HG03558 (cell line): ENCODE results near the gene BIN2.
"Not testable (repeated sequence)": the region's sequence is repeated elsewhere in the genome, so short reads cannot be mapped to it uniquely, and the experiment has no call there.

ENCODE experiments used
- ATAC-seq: cut with Tn5 transposase; IDR thresholded peaks from one replicate; pipeline ENCODE4 v1.9.1; 2021; ENCODE audit warnings: moderate number of reproducible peaks; ENCODE audit not compliant: unreplicated experiment; ENCODE audit errors: extremely low read depth

The BIN2 gene

GRCh38 chr12:51348116-51348515 lies 24.1 kb upstream of the BIN2 start:
- no peak for ATAC-seq

DNA sequence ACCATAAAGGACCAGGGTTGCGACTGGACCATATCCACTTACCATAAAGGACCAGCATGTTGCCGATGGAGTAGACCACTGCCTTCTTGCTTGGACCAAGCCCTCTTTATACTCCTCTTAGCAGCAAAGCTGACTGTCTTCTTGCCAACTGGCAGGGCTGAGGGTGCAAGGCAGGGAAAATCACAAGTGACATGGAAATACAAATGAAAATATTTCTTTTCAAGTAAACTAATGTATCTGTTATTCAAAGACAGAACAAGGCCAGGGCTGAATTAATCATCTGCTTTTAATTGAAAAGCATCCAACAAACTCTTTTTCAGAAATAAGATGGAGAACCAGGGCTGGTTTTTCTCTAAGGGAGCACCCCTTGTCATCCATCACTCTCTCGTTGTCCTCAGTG lies 22.6 kb upstream of the BIN2 start, which contains the start of gene CELA1:
TSS of gene CELA1 (minus strand) at position 99 of the 400 bp plus-strand sequence. CDS start at position 58, 41 bp downstream.
- ATAC-seq, result no peak

DNA sequence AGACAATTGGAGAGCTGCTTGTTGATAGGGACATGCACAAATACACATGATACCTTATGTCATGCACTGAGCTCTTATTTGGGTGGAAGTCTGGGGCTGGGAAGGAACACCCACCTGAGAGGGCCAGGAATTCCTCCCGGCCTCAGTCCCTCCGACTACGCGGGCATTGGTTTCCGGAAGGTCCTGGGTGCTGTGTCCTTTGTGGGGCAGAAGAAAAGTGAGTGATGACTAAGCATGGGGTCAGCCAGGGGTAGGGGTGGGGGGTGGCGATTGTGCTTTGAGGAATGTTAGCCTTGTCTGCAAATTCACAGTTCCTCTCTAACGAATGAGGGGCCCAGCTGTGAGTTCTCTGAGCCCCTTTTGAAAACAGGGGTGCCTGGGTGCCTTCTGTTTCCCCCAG lies 21.7 kb upstream of the BIN2 start:
- ATAC-seq, result no peak

GRCh38 chr12:51343201-51343600 lies 19.2 kb upstream of the BIN2 start:
- ATAC-seq, result no peak

- no peak for ATAC-seq
Measured at GRCh38 chr12:51342416-51342815, 18.4 kb upstream of the BIN2 start.

GRCh38 chr12:51341251-51342007 lies 17.5 kb upstream of the BIN2 start:
- no peak for ATAC-seq

DNA sequence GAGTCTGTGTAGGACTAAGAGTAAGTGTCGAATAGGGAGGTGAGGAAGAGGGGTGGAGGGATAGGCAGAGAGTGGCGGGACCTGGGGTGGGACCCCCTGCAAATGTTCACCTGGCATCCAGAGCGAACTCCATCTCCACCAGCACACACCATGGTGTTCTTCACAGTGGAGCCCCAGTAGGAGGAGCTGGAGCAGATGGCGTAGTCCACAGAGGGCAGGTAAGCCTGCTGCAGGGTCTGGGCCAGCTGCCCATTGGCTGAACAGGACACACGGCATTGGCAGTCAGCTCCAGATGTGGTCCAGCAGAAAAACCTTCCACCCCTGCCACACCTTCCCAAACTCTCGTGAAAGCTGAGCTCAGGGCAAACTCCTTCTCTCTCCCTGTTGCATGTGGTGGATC lies 15.8 kb upstream of the BIN2 start:
- no peak for ATAC-seq

GRCh38 chr12:51337336-51337735 lies 13.4 kb upstream of the BIN2 start:
- not testable (repeated sequence) for ATAC-seq

- ATAC-seq, result no peak
Measured at GRCh38 chr12:51335931-51336330, 12.0 kb upstream of the BIN2 start.

GRCh38 chr12:51334764-51335163 lies 10.8 kb upstream of the BIN2 start:
- ATAC-seq, result no peak

DNA sequence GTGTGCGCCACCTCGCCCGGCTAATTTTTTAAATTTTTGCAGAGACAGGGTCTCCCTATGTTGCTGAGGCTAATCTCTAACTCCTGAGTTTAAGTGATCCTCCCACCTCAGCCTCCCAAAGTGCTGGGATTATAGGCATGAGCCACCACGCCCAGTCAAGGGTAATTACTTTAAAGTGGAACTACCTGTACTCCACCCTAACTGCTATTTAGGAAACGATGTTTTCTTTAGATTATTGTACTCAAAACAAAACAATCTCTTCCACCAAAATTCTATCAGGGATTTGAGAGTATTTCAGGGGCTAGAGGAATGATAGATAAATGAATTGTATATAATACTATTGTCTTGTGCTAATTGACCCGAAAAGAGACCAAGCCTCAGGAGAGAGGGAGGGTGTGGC lies 9.6 kb upstream of the BIN2 start:
- no peak for ATAC-seq

DNA sequence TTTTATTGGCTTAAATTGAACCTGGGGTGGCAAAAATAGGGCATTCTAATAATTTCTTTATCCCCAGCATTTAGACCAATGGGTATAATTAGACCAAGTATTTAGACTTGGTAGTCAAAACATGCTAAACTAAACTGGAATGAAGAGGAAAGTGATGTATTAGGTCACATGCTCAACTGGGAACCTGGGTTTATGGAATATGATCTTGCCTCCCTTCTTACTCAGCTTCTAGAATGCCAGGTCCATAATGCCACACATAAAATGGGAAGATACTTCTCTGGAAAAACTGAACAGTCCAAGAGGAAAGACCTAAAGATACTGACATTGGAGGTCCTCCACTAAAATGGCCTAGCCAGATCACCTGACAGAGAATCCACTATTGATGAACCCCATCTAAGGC lies 6.2 kb upstream of the BIN2 start:
- ATAC-seq, result no peak

DNA sequence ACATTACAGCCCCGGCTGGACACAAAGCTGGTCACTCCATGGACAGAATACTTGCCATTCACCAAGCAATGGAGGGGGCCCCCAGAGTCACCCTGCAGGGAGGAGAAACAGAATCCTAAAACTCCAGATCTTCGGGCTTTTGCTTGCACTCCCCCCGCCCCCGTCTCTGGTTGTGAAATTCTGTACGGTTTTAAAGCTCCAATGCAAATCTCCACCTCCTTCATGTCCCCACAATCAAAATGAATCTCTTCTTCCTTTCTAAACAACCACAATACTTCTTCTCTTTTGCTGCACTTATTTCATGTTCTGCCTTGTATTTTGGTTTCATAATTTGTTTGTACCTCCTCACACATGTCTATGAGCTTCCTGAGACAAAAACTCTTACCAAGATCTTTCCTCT lies 5.8 kb upstream of the BIN2 start:
- no peak for ATAC-seq

DNA sequence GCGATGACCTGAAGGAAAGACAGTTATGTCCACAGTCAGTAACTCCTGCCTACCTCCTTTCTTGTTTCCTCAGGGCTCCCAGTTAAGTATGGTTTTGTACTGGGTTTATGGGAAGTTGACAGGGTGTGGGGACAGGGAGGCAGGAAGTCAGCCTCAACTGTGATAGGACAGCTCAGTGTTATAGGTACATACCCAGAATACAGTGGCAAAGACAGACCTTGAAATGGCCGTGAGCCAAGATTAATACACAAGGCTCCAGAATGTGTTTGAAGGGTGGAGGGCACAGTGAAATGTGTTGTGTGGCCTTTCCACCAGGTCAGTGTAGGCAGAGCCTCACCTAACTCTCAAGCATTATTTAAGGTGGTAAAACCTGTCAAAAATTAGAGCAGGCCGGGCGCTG lies 4.6 kb upstream of the BIN2 start:
- ATAC-seq, result no peak

DNA sequence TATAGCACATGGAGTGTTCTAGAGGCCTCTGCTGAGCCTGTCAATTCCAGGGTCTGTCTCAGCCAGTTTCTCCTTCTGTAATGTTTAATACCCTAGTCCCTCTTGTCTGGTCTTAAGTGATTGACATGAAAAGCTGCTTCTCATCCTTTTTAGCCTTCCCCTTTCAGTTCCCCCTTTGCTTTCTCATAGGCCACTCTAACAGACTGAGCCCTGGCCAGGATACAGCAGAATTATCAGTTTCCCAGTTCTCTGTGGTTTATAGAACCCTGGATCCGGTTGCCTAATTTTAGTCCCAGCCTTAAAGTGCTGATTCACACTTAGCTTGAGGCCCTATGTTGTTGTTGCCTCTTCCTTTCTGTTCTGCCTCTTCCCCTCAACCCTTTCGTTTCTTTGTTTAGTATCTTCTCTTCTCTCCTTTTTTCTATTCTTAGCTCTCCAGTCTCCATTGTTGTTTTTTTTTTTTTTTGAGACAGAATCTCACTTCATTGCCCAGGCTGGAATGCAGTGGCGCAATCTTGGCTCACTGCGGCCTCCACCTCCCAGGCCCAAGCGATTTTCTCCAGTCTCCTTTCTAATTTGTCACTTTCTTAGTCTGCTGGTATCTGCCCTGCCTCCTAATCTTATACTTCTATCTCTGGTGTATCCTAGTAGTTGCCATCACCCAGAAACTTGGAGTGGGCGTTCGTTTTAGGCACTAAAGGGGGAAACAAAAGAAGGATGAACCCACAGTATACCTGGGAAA lies 2.9 kb upstream of the BIN2 start:
- no peak for ATAC-seq

GRCh38 chr12:51324953-51325352 lies 979 bp upstream of the BIN2 start:
- ATAC-seq, result no peak

GRCh38 chr12:51323317-51323960 lies 535 bp downstream of the BIN2 start:
- no peak for ATAC-seq

DNA sequence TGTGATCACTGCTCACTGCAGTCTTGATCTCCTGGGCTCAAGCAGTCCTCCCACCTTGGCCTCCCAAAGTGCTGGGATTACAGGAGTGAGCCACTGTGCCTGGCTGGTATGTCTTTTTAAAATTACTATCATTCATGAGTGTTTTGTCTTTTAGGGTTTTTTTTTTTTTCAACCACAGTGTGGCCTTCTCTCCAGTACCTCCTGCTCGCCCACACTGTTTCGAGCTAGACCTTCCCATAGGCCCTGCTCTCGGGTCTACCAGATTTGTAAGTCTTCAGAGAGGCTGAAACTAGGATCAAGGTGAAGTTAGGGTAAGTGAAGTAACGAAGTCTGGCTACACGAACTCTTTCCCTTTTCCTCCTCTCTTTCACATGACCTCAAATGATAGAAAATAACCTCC lies 1.5 kb downstream of the BIN2 start:
- no peak for ATAC-seq

- no peak for ATAC-seq
Measured at GRCh38 chr12:51321882-51322281, 2.1 kb downstream of the BIN2 start.

GRCh38 chr12:51320695-51321320 lies 3.2 kb downstream of the BIN2 start:
- no peak for ATAC-seq

DNA sequence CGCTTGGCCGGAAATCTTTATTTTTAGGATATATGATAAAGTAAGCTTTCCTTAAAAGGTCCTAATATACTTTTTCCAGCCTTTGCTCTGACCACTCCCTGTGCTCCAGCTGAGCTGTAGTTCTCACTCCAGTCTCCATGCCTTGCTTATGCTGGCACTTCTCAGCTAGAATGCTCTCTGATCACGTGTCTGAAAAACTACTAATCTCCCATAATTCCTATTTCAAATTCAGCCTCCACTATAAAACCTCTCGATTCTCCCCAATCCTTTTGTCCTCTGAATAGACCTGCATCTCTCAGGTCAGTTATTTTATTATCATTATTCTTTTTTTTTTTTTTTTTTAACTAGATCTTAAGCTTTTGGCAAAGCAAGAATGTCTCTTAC lies 3.7 kb downstream of the BIN2 start:
- no peak for ATAC-seq
